GM23338 (cell line): ENCODE measurements around the gene CD300LB. TPM values are rescaled to one million over a fixed set of nuclear protein-coding genes. Genes with fewer than 3 reads are reported as not detected.

Source experiments
- ATAC-seq: fragments of 200-7000 bp; cut with Tn5 transposase; 3 replicates; pipeline ENCODE4 v1.9.1; 2020
- DNase-seq: peaks from one replicate; pipeline ENCODE4 v3.0.0-alpha.2; 2015; ENCODE audit warnings: low spot score
- H2AFZ ChIP-seq: fragments of 200-600 bp; sonication (generic); 2 replicates; pipeline ENCODE4 v1.8.0; 2016; ENCODE audit warnings: antibody characterized with exemption, mild to moderate bottlenecking, moderate library complexity
- H3F3A ChIP-seq: fragments of 200-600 bp; sonication (generic); replicated peaks from 2 replicates; pipeline ENCODE4 v1.8.0; 2017; ENCODE audit warnings: antibody characterized with exemption, mixed run types, low read depth
- H3K27ac ChIP-seq: fragments of 200-600 bp; sonication (generic); 2 replicates; pipeline ENCODE4 v1.6.1; 2016; ENCODE audit warnings: low read depth
- H3K27me3 ChIP-seq: fragments of 200-600 bp; sonication (generic); 2 replicates; pipeline ENCODE4 v1.8.0; 2016; ENCODE audit warnings: mild to moderate bottlenecking, mixed run types, moderate library complexity; ENCODE audit not compliant: insufficient read depth
- H3K36me3 ChIP-seq: fragments of 200-600 bp; sonication (generic); 2 replicates; pipeline ENCODE4 v1.8.0; 2016; ENCODE audit warnings: mild to moderate bottlenecking; ENCODE audit not compliant: insufficient read depth
- H3K4me1 ChIP-seq: fragments of 200-600 bp; sonication (generic); 2 replicates; pipeline ENCODE4 v1.8.0; 2016; ENCODE audit warnings: mild to moderate bottlenecking, moderate library complexity; ENCODE audit not compliant: insufficient read depth
- H3K4me2 ChIP-seq: fragments of 200-600 bp; sonication (generic); 2 replicates; pipeline ENCODE4 v1.7.1; 2017; ENCODE audit warnings: mixed run types
- H3K4me3 ChIP-seq: fragments of 200-600 bp; sonication (generic); 2 replicates; pipeline ENCODE4 v1.6.1; 2016; ENCODE audit warnings: mixed run types
- H3K79me2 ChIP-seq: fragments of 200-600 bp; sonication (generic); replicated peaks from 2 replicates; pipeline ENCODE4 v1.8.0; 2017; ENCODE audit warnings: mild to moderate bottlenecking; ENCODE audit not compliant: insufficient read depth
- H3K9me2 ChIP-seq: fragments of 200-600 bp; sonication (generic); 2 replicates; pipeline ENCODE4 v1.8.0; 2017; ENCODE audit not compliant: insufficient read depth
- H4K20me1 ChIP-seq: fragments of 200-600 bp; sonication (generic); replicated peaks from 2 replicates; pipeline ENCODE4 v1.8.0; 2017; ENCODE audit warnings: mild to moderate bottlenecking; ENCODE audit not compliant: insufficient read depth
- H3K27ac Mint-ChIP-seq: 2 replicates; pipeline ENCODE4 v1.8.0; 2020; ENCODE audit warnings: inconsistent platforms, mild to moderate bottlenecking, moderate library complexity, mixed read lengths
- H3K27me3 Mint-ChIP-seq: 3 replicates; pipeline ENCODE4 v1.8.0; 2022; ENCODE audit warnings: low read depth, mild to moderate bottlenecking, moderate library complexity, mixed read lengths, inconsistent platforms; ENCODE audit not compliant: insufficient read depth, poor library complexity
- H3K36me3 Mint-ChIP-seq: 3 replicates; pipeline ENCODE4 v1.8.0; 2021; ENCODE audit warnings: low read depth, mild to moderate bottlenecking, inconsistent platforms, moderate library complexity, mixed read lengths
- H3K4me1 Mint-ChIP-seq: 3 replicates; pipeline ENCODE4 v1.8.0; 2020; ENCODE audit warnings: mild to moderate bottlenecking, inconsistent platforms, mixed read lengths
- H3K4me3 Mint-ChIP-seq: 3 replicates; pipeline ENCODE4 v1.8.0; 2021; ENCODE audit warnings: moderate library complexity, mild to moderate bottlenecking, inconsistent platforms, mixed read lengths
- H3K9me3 Mint-ChIP-seq: 3 replicates; pipeline ENCODE4 v1.8.0; 2020; ENCODE audit warnings: moderate library complexity, mild to moderate bottlenecking, inconsistent platforms, mixed read lengths
- CREB1 ChIP-seq: fragments of 250-450 bp; sonication (Bioruptor Pico); IDR thresholded peaks from 2 replicates; pipeline ENCODE4 v1.5.0; 2020; ENCODE audit warnings: low read depth, mild to moderate bottlenecking, moderate library complexity
- EZH2 ChIP-seq: fragments of 200-600 bp; sonication (generic); IDR thresholded peaks from one replicate; pipeline ENCODE4 v1.8.0; 2017; ENCODE audit warnings: antibody characterized with exemption, mild to moderate bottlenecking, low read depth; ENCODE audit not compliant: unreplicated experiment
- EZH2phosphoT487 ChIP-seq: fragments of 200-600 bp; sonication (generic); IDR thresholded peaks from one replicate; pipeline ENCODE4 v1.8.1; 2018; ENCODE audit warnings: antibody characterized with exemption; ENCODE audit not compliant: unreplicated experiment
- JUNB ChIP-seq: IDR thresholded peaks from one replicate; pipeline ENCODE4 v1.6.1; 2016; ENCODE audit warnings: antibody characterized with exemption; ENCODE audit not compliant: unreplicated experiment
- NANOG ChIP-seq: IDR thresholded peaks from 2 replicates; pipeline ENCODE4 v1.6.1; 2016; ENCODE audit warnings: antibody characterized with exemption, borderline replicate concordance
- POLR2AphosphoS5 ChIP-seq: IDR thresholded peaks from 2 replicates; pipeline ENCODE4 v1.6.1; 2016; ENCODE audit warnings: antibody characterized with exemption, low read depth
- STAT1 ChIP-seq: IDR thresholded peaks from one replicate; pipeline ENCODE4 v1.6.1; 2016; ENCODE audit warnings: antibody characterized with exemption; ENCODE audit not compliant: unreplicated experiment
- ZNF114 ChIP-seq: fragments of 250-450 bp; sonication (Bioruptor Pico); IDR thresholded peaks from 2 replicates; pipeline ENCODE4 v1.5.0; 2020; ENCODE audit warnings: mild to moderate bottlenecking, moderate library complexity
- ZNF331 ChIP-seq: fragments of 250-450 bp; sonication (Bioruptor Pico); IDR thresholded peaks from 2 replicates; pipeline ENCODE4 v1.5.0; 2020; ENCODE audit warnings: low read depth, mild to moderate bottlenecking, moderate library complexity
- polyA plus RNA-seq: library from polyadenylated mRNA; unstranded; fragments of >200 nt; fragmentation: Nextera tagmentation; extraction: Ambion mirVana; gene quantifications from 2 replicates; pipeline ENCODE4 v1.2.1, GENCODE V29; 2016
- total RNA-seq: library from RNA; depleted of rRNA; stranded (reverse); fragments of >200 nt; shearing (Covaris generic); gene quantifications from 2 replicates; pipeline ENCODE4 v1.2.3, GENCODE V29; 2014
- TF ChIP-seq, protein P1 (sequence below): IDR thresholded peaks from 2 replicates; pipeline ENCODE4 v1.6.1; 2016; ENCODE audit warnings: antibody characterized with exemption
- TF ChIP-seq, protein P2 (sequence below), 2 experiments: fragments of 200-600 bp in 1 of 2; sonication (generic) in 1 of 2; conservative IDR thresholded peaks; 2 replicates each; pipeline versions ENCODE4 v1.5.1 to v1.6.1; 2016 to 2017; ENCODE audit warnings: antibody characterized with exemption in 2 of 2, low read depth in 2 of 2, mild to moderate bottlenecking in 2 of 2, moderate library complexity in 1 of 2
- TF ChIP-seq, protein P3 (sequence below): fragments of 250-450 bp; sonication (Bioruptor Pico); IDR thresholded peaks from 2 replicates; pipeline ENCODE4 v1.5.0; 2020; ENCODE audit warnings: mild to moderate bottlenecking, moderate library complexity
- TF ChIP-seq, protein P4 (sequence below): IDR thresholded peaks from one replicate; pipeline ENCODE4 v1.6.1; 2018; ENCODE audit warnings: antibody characterized with exemption; ENCODE audit not compliant: unreplicated experiment

Gene CD300LB
- total and polyA plus RNA-seq, 2 experiments from 2014 or later, result not detected

DNA sequence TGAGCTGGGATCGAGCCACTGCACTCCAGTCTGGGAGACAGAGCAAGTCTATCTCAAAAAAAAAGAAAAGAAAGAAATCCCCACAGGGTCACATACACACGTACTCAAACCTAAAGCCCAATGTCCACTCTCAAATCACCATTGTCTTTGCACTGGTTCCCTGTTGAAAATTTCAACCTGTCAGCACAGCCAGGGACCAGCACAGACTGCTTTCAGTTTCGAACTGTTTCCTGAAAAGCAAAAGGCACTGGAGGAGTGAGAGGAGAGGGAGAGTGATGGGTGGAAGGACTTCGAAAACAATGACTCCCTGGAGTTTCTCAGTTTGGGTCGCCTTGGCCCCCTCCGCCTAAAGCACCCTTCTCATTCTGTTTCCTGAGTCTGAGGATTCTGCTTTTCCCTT, 23.6 kb upstream of the CD300LB start:
- Histone ChIP-seq H3K4me2 (no peak overlapping the region), H3F3A (no peaks in the 10 kb centered on the region), H3K79me2 (no peaks in the 10 kb centered on the region), H2AFZ (no peak overlapping the region), H3K36me3 (0 out of 2 replicates have a peak, but pooled peaks cover 3% of the 10 kb centered on the region), H3K27me3 (no peaks in the 10 kb centered on the region), H3K4me1 (0 out of 2 replicates have a peak, but pooled peaks cover 4% of the 10 kb centered on the region), H3K9me2 (0 out of 2 replicates have a peak, but pooled peaks cover 4% of the 10 kb centered on the region), H3K4me3 (no peak overlapping the region), H3K27ac (no peak overlapping the region), H4K20me1 (no peaks in the 10 kb centered on the region)
- Mint-ChIP-seq H3K9me3 (peaks cover 33% of the 10 kb centered on the region), H3K27ac (no peak overlapping the region), H3K4me1 (peaks cover 8% of the 10 kb centered on the region), H3K36me3 (peaks cover 19% of the 10 kb centered on the region), H3K27me3 (peaks cover 12% of the 10 kb centered on the region), H3K4me3 (no peak overlapping the region)
- ATAC-seq (no peak), DNase-seq (no peak)
- no peak for TF ChIP-seq NANOG
- TF ChIP-seq, protein P1, sequence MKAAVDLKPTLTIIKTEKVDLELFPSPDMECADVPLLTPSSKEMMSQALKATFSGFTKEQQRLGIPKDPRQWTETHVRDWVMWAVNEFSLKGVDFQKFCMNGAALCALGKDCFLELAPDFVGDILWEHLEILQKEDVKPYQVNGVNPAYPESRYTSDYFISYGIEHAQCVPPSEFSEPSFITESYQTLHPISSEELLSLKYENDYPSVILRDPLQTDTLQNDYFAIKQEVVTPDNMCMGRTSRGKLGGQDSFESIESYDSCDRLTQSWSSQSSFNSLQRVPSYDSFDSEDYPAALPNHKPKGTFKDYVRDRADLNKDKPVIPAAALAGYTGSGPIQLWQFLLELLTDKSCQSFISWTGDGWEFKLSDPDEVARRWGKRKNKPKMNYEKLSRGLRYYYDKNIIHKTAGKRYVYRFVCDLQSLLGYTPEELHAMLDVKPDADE, result no peak
- TF ChIP-seq EZH2, result no peak
- no peak for TF ChIP-seq JUNB
- TF ChIP-seq, protein P2, sequence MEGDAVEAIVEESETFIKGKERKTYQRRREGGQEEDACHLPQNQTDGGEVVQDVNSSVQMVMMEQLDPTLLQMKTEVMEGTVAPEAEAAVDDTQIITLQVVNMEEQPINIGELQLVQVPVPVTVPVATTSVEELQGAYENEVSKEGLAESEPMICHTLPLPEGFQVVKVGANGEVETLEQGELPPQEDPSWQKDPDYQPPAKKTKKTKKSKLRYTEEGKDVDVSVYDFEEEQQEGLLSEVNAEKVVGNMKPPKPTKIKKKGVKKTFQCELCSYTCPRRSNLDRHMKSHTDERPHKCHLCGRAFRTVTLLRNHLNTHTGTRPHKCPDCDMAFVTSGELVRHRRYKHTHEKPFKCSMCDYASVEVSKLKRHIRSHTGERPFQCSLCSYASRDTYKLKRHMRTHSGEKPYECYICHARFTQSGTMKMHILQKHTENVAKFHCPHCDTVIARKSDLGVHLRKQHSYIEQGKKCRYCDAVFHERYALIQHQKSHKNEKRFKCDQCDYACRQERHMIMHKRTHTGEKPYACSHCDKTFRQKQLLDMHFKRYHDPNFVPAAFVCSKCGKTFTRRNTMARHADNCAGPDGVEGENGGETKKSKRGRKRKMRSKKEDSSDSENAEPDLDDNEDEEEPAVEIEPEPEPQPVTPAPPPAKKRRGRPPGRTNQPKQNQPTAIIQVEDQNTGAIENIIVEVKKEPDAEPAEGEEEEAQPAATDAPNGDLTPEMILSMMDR (conservative IDR thresholded peaks at IDR 0.05; ENCODE audit: low read depth in 2 of 2), result no peak
- TF ChIP-seq EZH2phosphoT487, result no peak
- no peak for TF ChIP-seq POLR2AphosphoS5
- TF ChIP-seq CREB1 (CRISPR knock-in tag), result no peak
- TF ChIP-seq, protein P3, sequence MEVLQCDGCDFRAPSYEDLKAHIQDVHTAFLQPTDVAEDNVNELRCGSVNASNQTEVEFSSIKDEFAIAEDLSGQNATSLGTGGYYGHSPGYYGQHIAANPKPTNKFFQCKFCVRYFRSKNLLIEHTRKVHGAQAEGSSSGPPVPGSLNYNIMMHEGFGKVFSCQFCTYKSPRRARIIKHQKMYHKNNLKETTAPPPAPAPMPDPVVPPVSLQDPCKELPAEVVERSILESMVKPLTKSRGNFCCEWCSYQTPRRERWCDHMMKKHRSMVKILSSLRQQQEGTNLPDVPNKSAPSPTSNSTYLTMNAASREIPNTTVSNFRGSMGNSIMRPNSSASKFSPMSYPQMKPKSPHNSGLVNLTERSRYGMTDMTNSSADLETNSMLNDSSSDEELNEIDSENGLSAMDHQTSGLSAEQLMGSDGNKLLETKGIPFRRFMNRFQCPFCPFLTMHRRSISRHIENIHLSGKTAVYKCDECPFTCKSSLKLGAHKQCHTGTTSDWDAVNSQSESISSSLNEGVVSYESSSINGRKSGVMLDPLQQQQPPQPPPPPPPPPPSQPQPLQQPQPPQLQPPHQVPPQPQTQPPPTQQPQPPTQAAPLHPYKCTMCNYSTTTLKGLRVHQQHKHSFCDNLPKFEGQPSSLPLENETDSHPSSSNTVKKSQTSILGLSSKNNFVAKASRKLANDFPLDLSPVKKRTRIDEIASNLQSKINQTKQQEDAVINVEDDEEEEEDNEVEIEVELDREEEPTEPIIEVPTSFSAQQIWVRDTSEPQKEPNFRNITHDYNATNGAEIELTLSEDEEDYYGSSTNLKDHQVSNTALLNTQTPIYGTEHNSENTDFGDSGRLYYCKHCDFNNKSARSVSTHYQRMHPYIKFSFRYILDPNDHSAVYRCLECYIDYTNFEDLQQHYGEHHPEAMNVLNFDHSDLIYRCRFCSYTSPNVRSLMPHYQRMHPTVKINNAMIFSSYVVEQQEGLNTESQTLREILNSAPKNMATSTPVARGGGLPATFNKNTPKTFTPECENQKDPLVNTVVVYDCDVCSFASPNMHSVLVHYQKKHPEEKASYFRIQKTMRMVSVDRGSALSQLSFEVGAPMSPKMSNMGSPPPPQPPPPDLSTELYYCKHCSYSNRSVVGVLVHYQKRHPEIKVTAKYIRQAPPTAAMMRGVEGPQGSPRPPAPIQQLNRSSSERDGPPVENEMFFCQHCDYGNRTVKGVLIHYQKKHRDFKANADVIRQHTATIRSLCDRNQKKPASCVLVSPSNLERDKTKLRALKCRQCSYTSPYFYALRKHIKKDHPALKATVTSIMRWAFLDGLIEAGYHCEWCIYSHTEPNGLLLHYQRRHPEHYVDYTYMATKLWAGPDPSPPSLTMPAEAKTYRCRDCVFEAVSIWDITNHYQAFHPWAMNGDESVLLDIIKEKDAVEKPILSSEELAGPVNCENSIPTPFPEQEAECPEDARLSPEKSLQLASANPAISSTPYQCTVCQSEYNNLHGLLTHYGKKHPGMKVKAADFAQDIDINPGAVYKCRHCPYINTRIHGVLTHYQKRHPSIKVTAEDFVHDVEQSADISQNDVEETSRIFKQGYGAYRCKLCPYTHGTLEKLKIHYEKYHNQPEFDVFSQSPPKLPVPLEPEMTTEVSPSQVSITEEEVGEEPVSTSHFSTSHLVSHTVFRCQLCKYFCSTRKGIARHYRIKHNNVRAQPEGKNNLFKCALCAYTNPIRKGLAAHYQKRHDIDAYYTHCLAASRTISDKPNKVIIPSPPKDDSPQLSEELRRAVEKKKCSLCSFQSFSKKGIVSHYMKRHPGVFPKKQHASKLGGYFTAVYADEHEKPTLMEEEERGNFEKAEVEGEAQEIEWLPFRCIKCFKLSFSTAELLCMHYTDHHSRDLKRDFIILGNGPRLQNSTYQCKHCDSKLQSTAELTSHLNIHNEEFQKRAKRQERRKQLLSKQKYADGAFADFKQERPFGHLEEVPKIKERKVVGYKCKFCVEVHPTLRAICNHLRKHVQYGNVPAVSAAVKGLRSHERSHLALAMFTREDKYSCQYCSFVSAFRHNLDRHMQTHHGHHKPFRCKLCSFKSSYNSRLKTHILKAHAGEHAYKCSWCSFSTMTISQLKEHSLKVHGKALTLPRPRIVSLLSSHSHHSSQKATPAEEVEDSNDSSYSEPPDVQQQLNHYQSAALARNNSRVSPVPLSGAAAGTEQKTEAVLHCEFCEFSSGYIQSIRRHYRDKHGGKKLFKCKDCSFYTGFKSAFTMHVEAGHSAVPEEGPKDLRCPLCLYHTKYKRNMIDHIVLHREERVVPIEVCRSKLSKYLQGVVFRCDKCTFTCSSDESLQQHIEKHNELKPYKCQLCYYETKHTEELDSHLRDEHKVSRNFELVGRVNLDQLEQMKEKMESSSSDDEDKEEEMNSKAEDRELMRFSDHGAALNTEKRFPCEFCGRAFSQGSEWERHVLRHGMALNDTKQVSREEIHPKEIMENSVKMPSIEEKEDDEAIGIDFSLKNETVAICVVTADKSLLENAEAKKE (CRISPR knock-in tag), result no peak
- no peak for TF ChIP-seq ZNF114 (CRISPR knock-in tag)
- no peak for TF ChIP-seq STAT1
- TF ChIP-seq, protein P4, sequence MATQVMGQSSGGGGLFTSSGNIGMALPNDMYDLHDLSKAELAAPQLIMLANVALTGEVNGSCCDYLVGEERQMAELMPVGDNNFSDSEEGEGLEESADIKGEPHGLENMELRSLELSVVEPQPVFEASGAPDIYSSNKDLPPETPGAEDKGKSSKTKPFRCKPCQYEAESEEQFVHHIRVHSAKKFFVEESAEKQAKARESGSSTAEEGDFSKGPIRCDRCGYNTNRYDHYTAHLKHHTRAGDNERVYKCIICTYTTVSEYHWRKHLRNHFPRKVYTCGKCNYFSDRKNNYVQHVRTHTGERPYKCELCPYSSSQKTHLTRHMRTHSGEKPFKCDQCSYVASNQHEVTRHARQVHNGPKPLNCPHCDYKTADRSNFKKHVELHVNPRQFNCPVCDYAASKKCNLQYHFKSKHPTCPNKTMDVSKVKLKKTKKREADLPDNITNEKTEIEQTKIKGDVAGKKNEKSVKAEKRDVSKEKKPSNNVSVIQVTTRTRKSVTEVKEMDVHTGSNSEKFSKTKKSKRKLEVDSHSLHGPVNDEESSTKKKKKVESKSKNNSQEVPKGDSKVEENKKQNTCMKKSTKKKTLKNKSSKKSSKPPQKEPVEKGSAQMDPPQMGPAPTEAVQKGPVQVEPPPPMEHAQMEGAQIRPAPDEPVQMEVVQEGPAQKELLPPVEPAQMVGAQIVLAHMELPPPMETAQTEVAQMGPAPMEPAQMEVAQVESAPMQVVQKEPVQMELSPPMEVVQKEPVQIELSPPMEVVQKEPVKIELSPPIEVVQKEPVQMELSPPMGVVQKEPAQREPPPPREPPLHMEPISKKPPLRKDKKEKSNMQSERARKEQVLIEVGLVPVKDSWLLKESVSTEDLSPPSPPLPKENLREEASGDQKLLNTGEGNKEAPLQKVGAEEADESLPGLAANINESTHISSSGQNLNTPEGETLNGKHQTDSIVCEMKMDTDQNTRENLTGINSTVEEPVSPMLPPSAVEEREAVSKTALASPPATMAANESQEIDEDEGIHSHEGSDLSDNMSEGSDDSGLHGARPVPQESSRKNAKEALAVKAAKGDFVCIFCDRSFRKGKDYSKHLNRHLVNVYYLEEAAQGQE, result no peak
- no peak for TF ChIP-seq ZNF331
